KMS-11 (cell line): ENCODE results near the gene AKT2.

Experiments used
- H2AFZ ChIP-seq: fragments of 200-600 bp; sonication (generic); 2 replicates; pipeline ENCODE4 v1.6.1; 2016; ENCODE audit warnings: antibody characterized with exemption, mixed run types, low read depth
- H3K27ac ChIP-seq: fragments of 200-600 bp; sonication (generic); 2 replicates; pipeline ENCODE4 v1.6.1; 2016; ENCODE audit warnings: mild to moderate bottlenecking, mixed run types
- H3K27me3 ChIP-seq: fragments of 200-600 bp; sonication (generic); 2 replicates; pipeline ENCODE4 v1.6.1; 2017; ENCODE audit warnings: mild to moderate bottlenecking, low read depth, mixed run types, moderate library complexity; ENCODE audit not compliant: insufficient read depth
- H3K36me3 ChIP-seq: fragments of 200-600 bp; sonication (generic); 2 replicates; pipeline ENCODE4 v1.6.1; 2017; ENCODE audit warnings: mild to moderate bottlenecking, mixed run types; ENCODE audit not compliant: insufficient read depth
- H3K4me1 ChIP-seq: fragments of 200-600 bp; sonication (generic); 2 replicates; pipeline ENCODE4 v1.6.1; 2016; ENCODE audit warnings: mild to moderate bottlenecking, low read depth, mixed run types; ENCODE audit not compliant: poor library complexity, severe bottlenecking
- H3K4me2 ChIP-seq: fragments of 200-600 bp; sonication (generic); 2 replicates; pipeline ENCODE4 v1.7.0; 2016; ENCODE audit warnings: mild to moderate bottlenecking, mixed run types
- H3K4me3 ChIP-seq: fragments of 200-600 bp; sonication (generic); IDR thresholded peaks from 2 replicates; pipeline ENCODE4 v1.6.1; 2017; ENCODE audit warnings: low read depth, low read length, mixed read lengths; ENCODE audit not compliant: insufficient read depth
- H3K79me2 ChIP-seq: fragments of 200-600 bp; sonication (generic); 2 replicates; pipeline ENCODE4 v1.6.1; 2016; ENCODE audit warnings: low read depth, mixed run types; ENCODE audit not compliant: insufficient read depth
- H3K9ac ChIP-seq: fragments of 200-600 bp; sonication (generic); 2 replicates; pipeline ENCODE4 v1.6.1; 2016; ENCODE audit warnings: mild to moderate bottlenecking, mixed run types
- H4K20me1 ChIP-seq: fragments of 200-600 bp; sonication (generic); 2 replicates; pipeline ENCODE4 v1.6.1; 2016; ENCODE audit warnings: mild to moderate bottlenecking, mixed run types; ENCODE audit not compliant: insufficient read depth
- CTCF ChIP-seq: fragments of 200-600 bp; sonication (generic); conservative IDR thresholded peaks from 2 replicates; pipeline ENCODE4 v1.6.1; 2017; ENCODE audit warnings: low read depth, mild to moderate bottlenecking, antibody characterized with exemption, low read length, moderate library complexity, mixed read lengths

The AKT2 gene

GRCh38 chr19:40245506-40246128 lies 39.5 kb downstream of the AKT2 start:
- H3K27ac ChIP-seq: no peak overlapping the region
- H3K36me3 ChIP-seq: no peaks in the 10 kb centered on the region; the same call in 1 of the 2 replicates
- H3K27me3 ChIP-seq: no peaks in the 10 kb centered on the region

GRCh38 chr19:40244579-40245317 lies 40.4 kb downstream of the AKT2 start:
- H3K4me1 ChIP-seq: no peaks in the 10 kb centered on the region
- H3K79me2 ChIP-seq: peaks cover 7% of the 10 kb centered on the region; the same call in 1 of the 2 replicates

More at GRCh38 chr19:40245506-40246128, 39.5 kb downstream of the AKT2 start:
- H3K9ac ChIP-seq: no peak overlapping the region
- no peaks in the 10 kb centered on the region for H3K4me1 ChIP-seq
- H2AFZ ChIP-seq: no peak overlapping the region
- TF ChIP-seq CTCF: no peak
- H3K79me2 ChIP-seq: peaks cover 7% of the 10 kb centered on the region; the same call in 1 of the 2 replicates
- no peak overlapping the region for H3K4me3 ChIP-seq
- H3K4me2 ChIP-seq: no peak overlapping the region
- no peaks in the 10 kb centered on the region for H4K20me1 ChIP-seq

GRCh38 chr19:40243181-40243580 lies 42.0 kb downstream of the AKT2 start:
- no peak for TF ChIP-seq CTCF
- Histone ChIP-seq H2AFZ (no peak overlapping the region), H3K9ac (no peak overlapping the region), H3K4me1 (no peaks in the 10 kb centered on the region), H3K27ac (no peak overlapping the region), H3K36me3 (no peaks in the 10 kb centered on the region; the same call in 1 of the 2 replicates), H3K79me2 (peaks cover 7% of the 10 kb centered on the region; the same call in 1 of the 2 replicates), H3K4me3 (no peak overlapping the region), H3K4me2 (no peak overlapping the region), H4K20me1 (no peaks in the 10 kb centered on the region), H3K27me3 (no peaks in the 10 kb centered on the region)

More at GRCh38 chr19:40244579-40245317, 40.4 kb downstream of the AKT2 start:
- H2AFZ ChIP-seq: no peak overlapping the region
- TF ChIP-seq CTCF: no peak
- H3K4me3 ChIP-seq: no peak overlapping the region
- H3K36me3 ChIP-seq: no peaks in the 10 kb centered on the region; the same call in 1 of the 2 replicates
- no peak overlapping the region for H3K27ac ChIP-seq
- H3K27me3 ChIP-seq: no peaks in the 10 kb centered on the region
- H3K9ac ChIP-seq: no peak overlapping the region
- no peaks in the 10 kb centered on the region for H4K20me1 ChIP-seq
- no peak overlapping the region for H3K4me2 ChIP-seq

- Histone ChIP-seq H3K4me3 (no peak overlapping the region), H3K27ac (no peak overlapping the region), H3K27me3 (no peaks in the 10 kb centered on the region), H3K4me2 (no peak overlapping the region), H3K4me1 (no peaks in the 10 kb centered on the region), H3K36me3 (no peaks in the 10 kb centered on the region; the same call in 1 of the 2 replicates), H3K79me2 (peaks cover 7% of the 10 kb centered on the region; the same call in 1 of the 2 replicates), H4K20me1 (no peaks in the 10 kb centered on the region), H3K9ac (no peak overlapping the region), H2AFZ (no peak overlapping the region)
- TF ChIP-seq CTCF: no peak
Measured at GRCh38 chr19:40242480-40242879, 42.7 kb downstream of the AKT2 start.
